Measurements from ENCODE around the gene ASCL2.

The ASCL2 gene

DNA sequence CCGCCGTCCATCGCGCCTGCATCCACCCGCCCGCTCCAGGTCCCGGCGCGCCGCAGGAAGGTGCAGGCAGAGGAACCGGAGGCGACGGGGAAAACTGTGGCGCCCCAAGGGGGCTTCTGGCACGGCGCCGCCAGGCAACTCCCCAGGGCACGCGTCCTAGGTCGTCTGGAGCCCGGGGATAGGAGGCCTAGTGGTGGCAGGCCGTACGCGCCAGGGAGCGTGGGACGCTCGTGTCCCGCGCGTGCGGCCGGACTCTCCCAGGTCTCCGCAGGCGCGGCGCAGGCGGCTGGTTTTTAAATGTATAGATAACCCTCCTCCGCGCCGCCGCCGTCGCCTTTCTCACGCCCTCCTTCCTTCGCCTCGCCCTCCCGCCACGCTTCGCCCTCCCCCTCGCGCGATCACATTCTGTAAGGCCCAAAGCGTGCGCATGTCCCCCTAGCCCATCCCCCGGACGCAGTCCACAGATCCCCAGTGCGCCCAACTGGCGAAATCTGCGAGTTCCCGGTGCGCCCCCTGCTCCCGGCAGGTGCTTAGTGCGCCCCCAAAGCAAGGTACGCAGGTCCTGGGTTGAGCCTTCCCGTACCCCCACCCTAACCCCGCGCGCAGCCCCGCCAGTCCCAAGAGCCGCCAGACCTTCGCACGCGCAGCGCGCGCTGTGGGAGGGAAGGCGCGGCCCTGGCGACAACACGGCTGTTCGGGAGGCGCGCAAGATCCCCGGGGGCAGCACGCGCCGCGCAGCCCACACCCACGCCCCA, at the start of gene ASCL2:
ASCL2 (minus strand) TSS at position 267 of the 755 bp plus-strand sequence; CDS start at position 11, 256 bp downstream.
- DNase-seq: no peak

DNA sequence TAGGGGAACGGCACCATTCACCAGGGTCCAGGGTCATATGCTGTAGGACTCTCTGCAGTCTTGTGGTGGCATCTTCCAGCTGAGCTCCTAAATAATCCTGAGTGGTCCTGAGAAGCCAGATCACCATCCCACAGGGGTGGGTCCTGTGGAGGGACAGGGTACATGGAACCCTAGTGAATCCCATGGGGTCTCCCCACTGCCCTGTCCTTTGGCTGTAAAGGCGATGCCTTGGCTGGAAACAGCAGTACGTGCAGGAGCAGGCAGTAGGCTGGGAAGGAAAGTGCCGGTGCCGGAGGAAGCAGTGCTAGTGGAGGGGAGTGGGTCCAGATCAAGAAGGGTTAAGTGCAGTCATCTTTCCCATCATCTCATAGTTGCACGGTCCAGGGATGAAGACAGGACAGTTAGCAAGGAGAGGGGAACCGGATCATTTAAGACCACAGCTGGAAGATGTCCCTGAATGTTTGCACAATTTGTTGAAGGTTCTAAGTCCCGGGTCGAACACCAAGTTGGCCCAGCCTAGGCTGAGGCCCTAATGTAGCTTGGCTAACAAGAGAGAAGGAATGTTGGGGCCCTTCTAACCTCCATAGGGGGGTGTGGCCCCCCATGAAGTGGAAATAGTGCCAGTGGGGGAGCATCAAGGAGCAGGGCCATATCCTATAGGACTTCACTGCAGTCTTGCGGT, 49.5 kb upstream of the ASCL2 start:
- no peak for DNase-seq

DNA sequence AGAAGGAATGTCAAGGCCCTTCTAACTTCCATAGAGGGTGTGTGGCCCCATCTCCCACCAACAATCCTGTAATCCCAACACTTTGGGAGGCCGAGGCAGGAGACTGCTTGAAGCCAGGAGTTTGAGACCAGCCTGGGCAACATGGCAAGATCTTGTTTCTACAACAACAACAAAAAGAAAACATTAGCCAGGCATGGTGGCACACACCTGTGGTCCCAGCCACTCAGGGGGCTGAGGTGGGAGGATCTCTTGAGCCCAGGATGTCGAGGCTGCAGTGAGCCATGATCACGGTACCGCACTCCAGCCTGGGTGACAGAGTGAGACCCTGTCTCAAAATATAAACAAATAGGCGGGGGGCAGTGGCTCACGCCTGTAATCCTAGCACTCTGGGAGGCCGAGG, 48.3 kb upstream of the ASCL2 start:
- no peak for DNase-seq

DNA sequence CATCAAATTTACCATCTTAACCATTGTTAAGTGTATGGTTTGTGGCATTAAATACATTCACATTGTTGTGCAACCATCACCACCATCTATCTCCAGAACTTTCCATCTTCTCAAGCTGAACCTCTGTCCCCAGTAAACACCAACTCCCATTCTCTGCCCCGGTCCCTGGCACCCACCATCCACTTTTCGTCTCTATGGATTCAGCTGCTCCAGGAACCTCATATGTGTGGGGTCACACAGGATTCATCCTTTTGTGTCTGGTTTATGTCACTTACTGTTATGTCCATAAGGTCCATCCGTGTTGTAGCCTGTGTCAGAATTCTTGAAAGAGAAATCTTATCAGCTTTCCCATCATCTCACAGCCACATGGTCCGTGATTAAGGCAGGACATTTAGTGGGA, 47.7 kb upstream of the ASCL2 start:
- no peak for DNase-seq

DNA sequence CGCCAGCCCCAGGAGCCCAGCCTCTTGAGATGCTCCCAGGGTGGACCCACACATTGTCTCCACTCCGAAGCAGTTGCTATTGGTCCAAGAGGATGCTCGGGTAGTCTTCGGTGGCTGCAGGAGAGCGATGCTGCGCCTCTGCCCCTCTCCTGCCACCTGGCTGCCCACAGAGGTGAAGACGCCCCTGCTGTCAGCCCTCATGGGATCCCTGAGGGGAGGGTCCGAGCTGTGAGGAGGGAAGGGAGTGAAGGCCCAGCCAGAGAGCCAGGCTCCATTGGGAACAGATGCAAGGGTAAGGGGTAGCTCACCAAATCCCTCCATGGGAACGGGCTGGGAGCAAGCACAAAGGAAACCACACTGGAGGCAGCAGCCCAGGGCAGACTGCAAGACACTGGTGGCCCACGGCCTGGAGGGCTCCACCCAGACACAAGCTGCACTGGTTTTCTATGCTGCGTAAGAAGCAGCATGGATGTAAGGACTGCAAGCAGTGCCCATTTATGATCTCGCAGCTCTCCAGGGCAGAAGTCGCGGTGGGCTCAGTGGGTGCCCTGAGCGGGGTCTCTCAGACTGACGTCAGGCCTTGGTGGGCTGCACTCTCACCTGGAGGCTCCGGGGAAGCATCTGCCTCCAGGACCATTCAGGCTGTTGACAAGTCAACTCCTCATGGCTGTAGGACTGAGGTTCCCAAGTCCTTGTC, 47.1 kb upstream of the ASCL2 start:
- no peak for DNase-seq

DNA sequence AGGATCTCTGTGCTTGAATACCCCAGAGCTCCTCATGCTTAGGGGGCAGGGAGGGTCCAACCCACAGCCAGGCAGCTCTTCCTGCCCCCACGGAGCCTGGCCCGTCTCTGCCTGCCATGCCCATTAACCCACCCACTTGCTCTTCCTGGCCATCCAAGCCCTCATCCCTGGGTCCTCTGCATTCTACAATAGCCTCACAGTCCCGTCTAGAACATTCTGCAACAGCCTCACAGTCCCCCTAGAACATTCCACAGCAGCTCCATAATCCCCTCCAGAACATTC, 46.5 kb upstream of the ASCL2 start:
- DNase-seq: no peak

DNA sequence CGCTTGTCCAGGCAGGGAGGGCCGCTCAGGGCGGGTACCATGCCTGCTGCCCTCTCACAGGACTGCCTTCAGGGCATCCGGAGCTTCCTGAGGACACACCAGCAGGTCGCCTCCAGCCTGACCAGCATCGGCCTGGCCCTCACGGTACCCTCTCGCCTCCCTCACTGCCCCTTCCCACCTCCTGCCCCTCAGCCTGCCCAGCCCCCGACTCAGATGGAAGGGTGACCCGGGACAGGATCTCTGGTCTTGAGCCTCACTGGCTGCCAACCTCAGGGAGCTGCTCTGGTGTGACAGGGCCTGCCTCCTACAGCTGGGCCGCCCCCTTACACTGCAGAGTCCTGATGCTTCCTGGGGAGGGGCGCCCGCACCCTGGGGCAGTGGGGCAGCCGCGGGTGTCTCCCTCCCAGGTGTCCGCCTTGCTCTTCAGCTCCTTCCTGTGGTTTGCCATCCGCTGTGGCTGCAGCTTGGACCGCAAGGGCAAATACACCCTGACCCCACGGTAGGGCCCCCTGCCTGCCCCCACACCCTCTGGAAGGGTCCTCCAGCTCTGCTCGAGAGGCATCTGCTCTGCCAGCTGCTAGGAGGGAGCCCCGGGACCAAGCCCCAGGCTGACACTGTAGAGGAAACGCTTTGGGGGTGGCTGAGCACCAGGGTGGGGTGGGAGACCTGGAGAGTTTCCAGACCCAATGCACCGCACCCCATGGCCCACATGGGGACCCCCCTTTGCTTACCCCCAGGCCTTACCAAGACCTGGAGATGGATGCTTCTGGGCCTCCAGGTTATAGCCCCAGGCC, 46.0 kb upstream of the ASCL2 start:
- no peak for DNase-seq

GRCh38 chr11:2315395-2316168, 45.2 kb upstream of the ASCL2 start:
- no peak for DNase-seq

DNA sequence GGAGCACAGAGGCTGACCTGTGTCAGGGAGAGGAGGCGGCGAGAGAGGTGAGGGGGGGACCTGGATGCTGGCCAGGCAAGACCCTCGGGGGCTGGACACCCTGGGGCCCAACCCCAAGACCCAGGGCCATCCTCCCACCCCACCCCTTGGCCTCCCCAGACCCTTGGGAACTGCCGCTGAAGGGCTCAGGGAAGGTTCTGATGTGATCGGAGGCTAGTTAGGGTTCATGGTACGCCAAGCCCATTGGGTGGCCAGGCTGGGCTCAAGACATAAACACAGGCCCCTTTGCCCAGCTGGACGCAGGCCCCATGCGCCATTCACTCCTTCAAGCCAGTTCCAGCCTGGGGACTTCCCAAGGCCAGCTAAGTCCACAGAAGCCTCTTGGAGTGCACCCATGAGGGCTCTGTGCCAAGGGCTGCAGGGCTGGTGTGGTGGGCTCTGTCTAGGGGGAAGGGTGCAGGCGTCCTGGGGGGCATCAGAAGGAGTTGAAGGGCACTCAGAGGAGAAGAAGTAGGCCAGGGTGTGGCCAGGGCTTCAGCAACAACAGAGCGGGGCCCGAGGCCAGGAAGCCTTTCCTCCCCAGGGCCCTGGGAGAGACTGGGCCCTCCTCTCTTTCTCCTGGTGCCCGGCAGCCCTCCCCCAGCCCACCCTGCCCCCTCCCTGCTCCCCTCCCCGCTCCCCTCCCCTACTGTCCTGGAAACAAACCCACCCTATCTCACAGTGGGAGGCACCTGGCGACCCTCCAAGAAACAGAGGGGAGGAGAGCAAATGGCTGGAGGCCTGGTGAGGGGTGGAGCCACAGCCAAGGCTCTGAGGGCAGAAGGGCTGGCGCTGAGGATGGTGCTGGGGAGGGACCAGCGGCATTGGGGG, 44.4 kb upstream of the ASCL2 start:
- peak; percentile 67 for DNase-seq

DNA sequence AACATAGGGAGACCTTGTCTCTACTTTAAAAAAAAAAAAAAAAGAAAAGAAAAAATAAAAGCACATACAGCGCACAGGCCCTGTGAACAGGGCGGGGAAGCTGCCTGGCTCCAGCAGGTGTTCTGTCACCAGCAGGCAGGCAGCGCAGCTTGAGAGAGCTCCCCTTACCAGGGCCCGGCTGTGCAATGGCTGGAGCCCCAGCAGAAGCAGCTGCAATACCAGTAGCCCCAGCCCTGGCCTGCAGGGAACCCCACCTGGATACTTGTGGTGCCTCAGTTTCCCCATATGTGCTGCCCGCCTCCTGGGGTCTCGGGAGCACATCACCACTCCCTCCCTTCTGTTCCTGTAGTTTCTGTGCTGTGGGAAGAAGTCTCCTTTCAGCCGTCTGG, 43.7 kb upstream of the ASCL2 start:
- no peak for DNase-seq

DNA sequence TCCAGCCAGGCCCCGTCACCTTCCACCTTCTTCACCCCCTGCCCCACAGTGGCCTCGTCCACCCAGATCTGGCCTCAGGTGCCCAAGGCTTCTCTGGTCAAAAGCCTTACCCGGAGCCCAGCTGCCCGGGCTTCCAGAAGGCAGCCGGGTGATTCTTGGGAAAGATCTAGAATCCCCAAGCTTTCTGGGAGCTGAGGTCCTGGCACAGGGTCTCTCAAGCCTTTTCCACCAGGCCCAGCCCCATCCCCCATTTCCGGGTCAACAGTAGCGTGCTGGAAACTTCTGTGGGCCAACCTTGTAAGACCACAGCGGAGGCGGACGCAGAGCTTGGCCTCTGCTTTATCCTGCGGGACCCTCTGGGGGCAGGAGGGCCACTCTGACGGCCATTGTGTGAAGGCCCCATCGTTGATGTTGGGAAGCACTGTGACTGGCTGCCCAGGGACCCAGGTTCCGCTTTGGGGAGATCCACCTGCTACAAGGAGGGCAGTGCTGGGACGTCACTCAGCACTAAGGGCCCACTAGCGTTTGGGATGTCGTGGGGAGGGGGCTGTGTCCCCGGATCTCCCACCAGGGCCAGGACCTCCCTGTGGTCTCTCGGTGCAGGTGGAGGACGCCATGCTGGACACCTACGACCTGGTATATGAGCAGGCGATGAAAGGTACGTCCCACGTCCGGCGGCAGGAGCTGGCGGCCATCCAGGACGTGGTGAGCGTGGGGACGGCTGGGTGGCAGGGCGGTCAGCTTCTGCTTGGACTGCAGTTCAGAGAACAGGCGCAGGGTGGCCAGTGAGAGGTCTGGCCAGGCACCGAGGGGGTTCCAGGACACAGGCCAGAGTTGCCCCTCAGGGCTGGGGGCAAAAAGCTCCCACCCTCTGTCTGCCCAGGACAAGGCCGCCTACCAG, 42.9 kb upstream of the ASCL2 start:
- DNase-seq: no peak

DNA sequence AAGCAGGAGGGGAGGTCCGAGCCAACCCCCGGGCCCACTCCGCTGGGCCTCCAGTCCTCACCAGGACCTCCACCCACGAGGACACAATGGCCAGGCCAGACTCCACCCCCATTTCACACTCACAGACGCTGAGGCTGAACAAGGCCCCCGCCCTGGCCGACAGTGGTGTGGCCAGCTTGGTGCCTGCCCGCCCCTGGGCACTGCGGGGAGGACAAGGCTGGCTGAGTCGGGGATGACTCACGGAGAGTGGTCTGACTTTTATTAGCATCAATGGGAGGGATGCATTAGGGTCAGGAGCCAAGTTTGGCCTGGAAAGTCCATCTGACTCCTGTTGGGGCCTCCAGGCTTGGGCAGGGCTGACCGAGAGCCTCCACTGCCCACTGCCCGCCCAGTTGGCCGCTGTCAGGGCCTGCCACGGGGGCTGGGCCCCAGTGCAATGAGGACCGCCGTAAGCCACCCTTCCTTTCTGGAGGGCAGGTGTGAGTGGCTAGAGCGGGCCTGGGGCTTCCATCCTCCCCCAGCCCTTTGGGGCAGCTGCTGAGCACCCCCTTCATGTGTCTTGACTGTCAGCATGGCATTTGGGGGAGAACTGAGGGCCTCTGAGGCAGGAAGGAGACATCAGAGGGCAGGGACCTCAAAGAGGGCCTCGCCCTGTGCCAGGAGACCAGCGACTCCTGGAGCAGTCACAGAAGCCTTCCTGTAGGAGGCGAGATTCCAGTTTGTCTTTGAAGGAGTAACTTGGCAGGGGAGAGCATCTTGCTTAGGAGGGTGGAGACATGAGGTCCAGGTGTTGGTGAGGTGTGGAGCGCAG, 42.0 kb upstream of the ASCL2 start:
- DNase-seq: no peak

GRCh38 chr11:2311353-2312133, 41.2 kb upstream of the ASCL2 start:
- no peak for DNase-seq

GRCh38 chr11:2310786-2311352, 40.5 kb upstream of the ASCL2 start:
- DNase-seq: no peak

- DNase-seq: no peak
These were observed 39.8 kb upstream of the ASCL2 start for GRCh38 chr11:2310073-2310785.

- no peak for DNase-seq
These were observed 39.1 kb upstream of the ASCL2 start for GRCh38 chr11:2309251-2310072.

DNA sequence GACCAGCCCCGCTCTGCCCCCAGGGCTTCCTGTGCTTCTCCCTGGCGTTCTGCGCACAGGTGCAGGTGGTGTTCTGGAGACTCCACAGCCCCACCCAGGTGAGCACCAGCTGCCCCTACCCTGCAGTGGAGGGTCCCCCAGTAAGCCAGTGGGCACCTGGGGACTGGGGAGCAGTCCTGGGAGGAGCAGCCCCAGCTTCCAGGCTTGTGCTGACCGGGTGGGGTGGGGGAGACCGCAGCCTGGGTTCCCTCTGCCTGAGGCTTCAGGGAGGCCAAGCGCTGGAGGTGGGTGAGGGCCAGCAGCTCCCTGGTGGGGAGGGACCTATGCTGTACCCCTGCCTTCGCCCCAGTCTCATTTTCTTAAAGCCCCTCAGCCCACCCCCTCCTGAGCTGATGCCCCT, 38.3 kb upstream of the ASCL2 start:
- DNase-seq: no peak
